AG09319 (cell line): ENCODE data around the gene ZNF138.

ENCODE experiments used
- DNase-seq: peaks from one replicate; pipeline ENCODE4 v3.0.0-alpha.2; 2010; ENCODE audit warnings: low read depth; ENCODE audit errors: extremely low read depth
- TF ChIP-seq, protein P1 (sequence below): IDR thresholded peaks from 2 replicates; pipeline ENCODE4 v1.5.1; 2011; ENCODE audit warnings: low read depth, mild to moderate bottlenecking, inconsistent platforms, low read length, moderate library complexity

The ZNF138 gene

DNA sequence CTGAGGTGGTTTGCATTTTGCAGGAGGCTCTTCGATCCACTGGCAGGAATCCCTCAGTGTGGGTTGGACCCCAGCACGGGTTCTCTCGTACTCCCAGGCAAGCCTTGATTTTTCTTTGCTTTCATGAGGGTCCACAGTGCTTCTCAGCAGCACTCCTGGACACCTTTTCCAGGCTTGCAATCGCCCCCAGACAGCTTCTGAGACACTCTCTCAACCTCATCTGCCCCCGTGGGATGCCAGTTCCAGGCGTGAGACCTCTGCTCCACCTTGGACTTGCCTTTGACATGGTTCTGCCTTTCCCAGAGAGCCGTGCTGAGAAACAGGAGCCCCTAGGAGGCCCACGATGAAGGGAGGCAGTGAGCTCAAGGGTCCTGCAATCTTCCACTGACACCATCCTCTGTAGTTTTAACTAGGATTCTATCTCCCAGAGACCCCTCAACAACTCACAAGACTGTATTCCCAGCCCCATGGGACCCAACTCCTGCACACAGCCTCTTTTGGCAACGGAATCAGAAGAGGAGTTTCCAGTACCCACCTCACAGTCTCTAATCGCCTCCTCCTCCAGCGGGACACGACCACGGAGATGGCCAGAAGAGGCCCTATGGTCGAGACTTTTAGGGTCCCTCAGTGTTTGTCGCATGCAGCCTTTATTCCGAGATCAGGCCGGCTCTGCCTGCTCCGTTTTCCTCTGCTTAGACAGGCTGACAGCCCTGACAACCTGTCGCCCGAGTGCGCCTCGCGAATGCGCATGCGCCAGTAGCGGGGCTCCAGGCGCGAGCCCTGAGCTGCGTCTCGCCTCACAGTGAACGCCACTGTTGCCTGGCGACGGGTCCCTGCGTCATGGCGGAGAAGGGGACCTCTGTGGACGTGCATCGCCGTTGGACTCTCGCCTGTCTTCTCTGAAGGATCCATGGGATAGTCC lies 82.8 kb downstream of the ZNF138 start:
- DNase-seq, result no peak

DNA sequence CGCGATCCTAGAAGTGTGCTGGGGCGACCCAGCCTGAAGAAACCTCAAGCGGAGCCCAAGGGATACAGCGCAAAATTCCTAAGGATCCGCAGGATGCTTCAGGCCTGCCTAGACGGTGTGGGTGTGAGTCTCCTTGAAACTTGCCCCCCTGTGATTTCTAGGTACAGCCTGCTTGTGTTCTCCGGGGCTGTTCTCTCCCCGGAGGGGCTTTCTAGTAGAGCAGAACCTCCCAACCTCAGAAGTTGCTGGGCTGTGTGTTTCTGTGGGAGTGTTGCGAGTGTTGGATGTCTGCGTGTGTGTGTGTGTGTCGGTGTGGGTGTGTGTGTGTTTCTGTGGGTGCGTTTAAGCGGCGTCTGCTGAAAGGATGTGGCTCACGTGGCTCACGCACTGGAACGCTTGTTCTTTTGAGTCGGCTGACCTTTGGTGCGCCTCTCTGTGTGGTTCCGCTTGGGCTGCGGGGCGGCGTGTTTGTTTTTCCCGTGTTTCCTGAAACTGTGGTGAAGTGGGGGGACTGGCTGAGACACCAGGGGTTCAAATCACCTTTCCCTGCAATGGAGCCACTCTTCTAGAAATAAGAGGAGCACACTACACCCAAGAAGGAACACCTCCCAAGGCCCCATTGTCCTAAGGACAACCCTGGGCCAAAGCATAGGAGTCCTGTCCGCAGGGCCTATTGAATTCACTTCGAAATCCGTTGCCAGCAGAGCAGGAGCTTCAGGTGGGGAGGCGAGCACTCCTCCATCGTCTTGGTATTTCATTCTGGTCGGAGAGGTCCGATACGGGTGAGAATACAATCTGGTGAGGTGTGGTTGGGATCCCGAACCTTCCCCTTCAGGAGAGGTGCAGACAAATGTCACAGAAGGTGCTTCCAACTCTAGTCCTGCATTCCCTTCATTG lies 83.7 kb downstream of the ZNF138 start:
- TF ChIP-seq, protein P1, sequence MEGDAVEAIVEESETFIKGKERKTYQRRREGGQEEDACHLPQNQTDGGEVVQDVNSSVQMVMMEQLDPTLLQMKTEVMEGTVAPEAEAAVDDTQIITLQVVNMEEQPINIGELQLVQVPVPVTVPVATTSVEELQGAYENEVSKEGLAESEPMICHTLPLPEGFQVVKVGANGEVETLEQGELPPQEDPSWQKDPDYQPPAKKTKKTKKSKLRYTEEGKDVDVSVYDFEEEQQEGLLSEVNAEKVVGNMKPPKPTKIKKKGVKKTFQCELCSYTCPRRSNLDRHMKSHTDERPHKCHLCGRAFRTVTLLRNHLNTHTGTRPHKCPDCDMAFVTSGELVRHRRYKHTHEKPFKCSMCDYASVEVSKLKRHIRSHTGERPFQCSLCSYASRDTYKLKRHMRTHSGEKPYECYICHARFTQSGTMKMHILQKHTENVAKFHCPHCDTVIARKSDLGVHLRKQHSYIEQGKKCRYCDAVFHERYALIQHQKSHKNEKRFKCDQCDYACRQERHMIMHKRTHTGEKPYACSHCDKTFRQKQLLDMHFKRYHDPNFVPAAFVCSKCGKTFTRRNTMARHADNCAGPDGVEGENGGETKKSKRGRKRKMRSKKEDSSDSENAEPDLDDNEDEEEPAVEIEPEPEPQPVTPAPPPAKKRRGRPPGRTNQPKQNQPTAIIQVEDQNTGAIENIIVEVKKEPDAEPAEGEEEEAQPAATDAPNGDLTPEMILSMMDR, result no peak
- no peak for DNase-seq

More for the DNA sequence above, 82.8 kb downstream of the ZNF138 start:
- TF ChIP-seq, protein P1, result no peak

DNA sequence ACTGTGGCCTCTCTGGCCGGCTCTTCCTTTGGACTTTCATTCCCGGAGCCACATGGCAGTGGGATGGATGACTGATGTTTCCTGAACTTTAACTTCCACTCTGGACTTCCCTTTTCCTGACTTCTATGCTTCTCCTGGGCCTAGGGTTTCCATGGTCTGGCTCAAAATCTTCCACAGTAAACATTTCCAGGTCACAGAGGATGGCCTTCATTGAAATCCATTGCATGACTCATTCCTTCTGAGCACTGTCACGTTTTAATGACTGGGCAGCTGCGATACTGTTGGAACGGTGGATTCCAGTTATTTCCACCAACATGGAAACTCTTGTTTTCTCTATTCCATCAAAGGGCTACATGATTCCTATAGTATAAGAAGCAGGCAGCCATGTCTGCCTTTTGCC lies 84.5 kb downstream of the ZNF138 start:
- TF ChIP-seq, protein P1, result no peak
- DNase-seq, result no peak

DNA sequence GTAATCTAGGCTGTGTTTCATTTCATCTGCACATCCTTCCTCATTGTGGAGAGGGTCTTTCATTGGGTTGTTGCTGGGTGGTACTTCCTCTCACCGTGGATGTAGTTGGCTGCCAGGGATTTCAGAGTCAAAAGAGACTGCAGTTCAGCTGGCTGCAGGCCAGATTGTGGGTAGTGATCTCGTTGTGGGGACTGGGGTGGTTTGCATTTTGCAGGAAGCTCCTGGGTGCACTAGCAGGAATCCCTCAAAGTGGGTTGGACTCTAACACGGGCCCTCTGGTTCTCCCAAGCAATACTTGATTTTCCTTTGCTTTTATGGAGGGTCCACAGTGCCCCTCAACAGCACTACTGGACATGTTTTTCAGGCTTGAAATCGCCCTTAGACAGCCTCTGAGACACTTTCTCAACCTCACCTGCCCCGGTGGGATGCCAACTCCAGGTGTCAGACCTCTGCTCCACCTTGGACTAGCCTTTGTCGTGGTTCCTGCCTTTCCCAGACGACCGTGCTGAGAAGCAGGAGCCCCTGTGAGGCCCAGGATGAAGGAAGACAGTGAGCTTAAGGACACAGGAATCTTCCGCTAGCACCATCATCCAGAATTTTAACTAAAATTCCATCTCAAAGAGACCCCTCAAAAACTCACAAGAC lies 85.0 kb downstream of the ZNF138 start:
- no peak for DNase-seq

DNA sequence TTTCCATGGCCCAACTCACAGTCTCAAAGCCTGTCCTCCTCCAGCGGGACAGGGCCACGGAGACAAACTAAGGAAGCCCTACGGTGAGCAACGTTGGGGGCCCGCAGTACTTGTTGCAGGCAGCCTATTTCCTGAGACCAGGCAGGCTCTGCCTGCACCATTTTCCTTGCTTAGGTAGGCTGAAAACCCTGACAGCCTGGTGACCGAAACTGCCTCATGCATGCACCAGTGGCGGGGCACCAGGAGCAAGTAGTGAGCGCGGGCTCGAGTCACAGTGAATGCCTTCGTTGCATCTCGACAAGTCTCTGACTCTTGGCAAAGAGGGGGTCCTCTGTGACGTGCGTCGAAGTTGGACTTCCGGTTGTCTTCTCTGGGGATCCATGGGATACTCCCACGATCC lies 85.6 kb downstream of the ZNF138 start:
- DNase-seq, result no peak
- TF ChIP-seq, protein P1, result no peak

More for the DNA sequence above, 85.0 kb downstream of the ZNF138 start:
- TF ChIP-seq, protein P1, result no peak

DNA sequence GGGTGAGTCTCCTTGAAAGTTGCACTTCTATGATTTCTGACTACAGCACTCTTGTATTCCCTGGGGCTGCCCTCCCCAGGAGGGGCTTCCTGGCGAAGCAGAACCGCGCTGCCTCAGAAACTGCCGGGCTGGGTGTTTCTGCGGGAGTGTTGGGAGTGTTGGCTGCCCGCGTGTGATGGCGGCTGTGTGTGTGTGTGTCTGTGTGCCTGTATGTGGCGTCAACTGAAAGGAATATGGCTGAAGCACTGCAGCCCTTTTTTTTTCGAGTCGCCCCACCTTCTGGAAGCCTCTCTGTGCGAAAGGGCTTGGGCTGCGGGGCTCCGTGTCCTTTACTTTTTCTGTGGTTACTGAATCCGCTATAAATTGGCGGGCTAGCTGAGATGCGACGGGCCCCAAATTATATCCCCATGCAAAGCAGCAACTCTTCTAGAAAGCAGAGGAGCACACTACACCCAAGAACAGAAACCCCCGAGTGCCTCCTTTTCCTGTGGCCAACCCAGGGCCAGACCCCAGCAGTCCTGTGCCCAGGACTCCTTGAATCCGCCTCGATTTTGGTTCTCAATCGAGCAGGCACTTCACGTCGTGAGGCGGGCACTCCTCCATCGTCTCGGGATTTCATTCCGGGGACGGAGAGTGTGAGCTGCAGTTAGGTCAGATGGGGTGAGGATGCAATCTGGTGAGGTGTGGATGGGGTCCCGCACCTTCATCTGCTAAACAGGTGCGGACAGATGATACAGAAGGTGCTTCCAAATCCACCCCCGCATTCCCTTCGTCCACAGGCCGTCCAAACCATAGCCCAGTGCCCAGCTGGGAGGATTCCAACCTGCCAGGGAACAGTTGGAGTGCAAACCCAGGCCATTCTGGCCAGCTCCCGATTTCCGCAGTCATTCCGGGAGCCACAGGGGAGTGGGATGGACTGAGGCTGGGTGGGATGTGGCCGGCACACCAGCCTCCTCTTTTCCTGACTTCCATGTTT lies 86.4 kb downstream of the ZNF138 start:
- TF ChIP-seq, protein P1, result no peak
- DNase-seq, result no peak
